H1 (cell line): Measurements from ENCODE around the gene DDX1. TPM values are rescaled to one million over a fixed set of nuclear protein-coding genes. Genes with fewer than 3 reads are reported as not detected.

Experiments
- CTCF ChIA-PET: fragments of 300-600 bp; sonication (Branson Sonifier 250); formaldehyde crosslinking; loops from one replicate; lab custom pipeline; 2021; ENCODE audit not compliant: partially characterized antibody; lab: Charles Lee
- POLR2A ChIA-PET: fragments of 300-600 bp; sonication (Branson Sonifier 250); formaldehyde crosslinking; loops from one replicate; lab custom pipeline; 2021; ENCODE audit warnings: inconsistent platforms; ENCODE audit not compliant: partially characterized antibody; lab: Charles Lee
- DNase-seq, 2 experiments: peaks; one replicate each; pipeline versions ENCODE4 v3.0.0 to v3.0.0-alpha.2; 2010 to 2022; ENCODE audit warnings: low spot score in 2 of 2, low read depth in 1 of 2, mixed read lengths in 1 of 2
- FAIRE-seq: peaks from 2 replicates; lab custom pipeline; 2011; peaks lifted over from hg19 to GRCh38; lab: Jason Lieb, UNC
- H2AFZ ChIP-seq: 2 replicates; pipeline ENCODE4 v1.8.1; 2012; ENCODE audit warnings: low read length, inconsistent platforms
- H2AK5ac ChIP-seq: 2 replicates; pipeline ENCODE4 v1.6.1; 2013; ENCODE audit warnings: low read depth, low read length
- H2BK120ac ChIP-seq: replicated peaks from 2 replicates; pipeline ENCODE3; 2013; ENCODE audit warnings: low read depth, low read length, inconsistent platforms
- H2BK12ac ChIP-seq: 2 replicates; pipeline ENCODE4 v1.6.1; 2013; ENCODE audit warnings: low read depth, low read length
- H2BK15ac ChIP-seq: 2 replicates; pipeline ENCODE4 v1.6.1; 2013; ENCODE audit warnings: low read length
- H2BK20ac ChIP-seq: 2 replicates; pipeline ENCODE4 v1.6.1; 2013; ENCODE audit warnings: low read length
- H2BK5ac ChIP-seq: 2 replicates; pipeline ENCODE4 v1.6.1; 2013; ENCODE audit warnings: low read depth, low read length
- H3K14ac ChIP-seq: 2 replicates; pipeline ENCODE4 v1.6.1; 2013; ENCODE audit warnings: inconsistent platforms; ENCODE audit not compliant: insufficient read length
- H3K18ac ChIP-seq: 2 replicates; pipeline ENCODE4 v1.6.1; 2013; ENCODE audit warnings: low read length; ENCODE audit errors: extremely low read depth
- H3K23ac ChIP-seq: 2 replicates; pipeline ENCODE4 v1.6.1; 2013; ENCODE audit warnings: inconsistent platforms; ENCODE audit not compliant: insufficient read length
- H3K23me2 ChIP-seq: 2 replicates; pipeline ENCODE4 v1.6.1; 2013; ENCODE audit warnings: low read depth, low read length
- H3K27ac ChIP-seq: 2 replicates; pipeline ENCODE4 v1.6.1; 2011; ENCODE audit warnings: low read depth, low read length, inconsistent platforms
- H3K27me3 ChIP-seq, 4 experiments: replicated peaks in 1 of 4; 1 replicate in 1 of 4; 2 replicates in 3 of 4; pipeline versions ENCODE4 v1.6.1 to v1.8.1; 2011 to 2013; ENCODE audit warnings: low read length in 3 of 4, mild to moderate bottlenecking in 3 of 4, inconsistent platforms in 2 of 4, mixed read lengths in 2 of 4, moderate library complexity in 1 of 4; ENCODE audit not compliant: control insufficient read depth in 3 of 4, insufficient read depth in 3 of 4; ENCODE audit errors: extremely low read depth in 1 of 4
- H3K36me3 ChIP-seq, 4 experiments: 2 replicates each; pipeline versions ENCODE4 v1.6.1 to v1.8.1; 2011 to 2013; ENCODE audit warnings: mild to moderate bottlenecking in 4 of 4, low read length in 3 of 4, moderate library complexity in 2 of 4, control low read depth in 1 of 4, inconsistent platforms in 1 of 4; ENCODE audit not compliant: insufficient read depth in 4 of 4, control insufficient read depth in 2 of 4
- H3K4ac ChIP-seq: replicated peaks from 2 replicates; pipeline ENCODE3; 2013; ENCODE audit warnings: low read length, low read depth, mixed read lengths, inconsistent platforms; ENCODE audit not compliant: insufficient read length
- H3K4me1 ChIP-seq, 4 experiments: replicated peaks in 1 of 4; 1 replicate in 1 of 4; 2 replicates in 3 of 4; pipeline versions ENCODE4 v1.6.1 to v1.8.1; 2011 to 2013; ENCODE audit warnings: low read length in 3 of 4, inconsistent platforms in 2 of 4, mixed read lengths in 1 of 4; ENCODE audit not compliant: insufficient read depth in 4 of 4, control insufficient read depth in 3 of 4
- H3K4me2 ChIP-seq, 2 experiments: 2 replicates each; pipeline versions ENCODE4 v1.6.1 to v1.8.1; 2011 to 2013; ENCODE audit warnings: low read depth in 2 of 2, low read length in 2 of 2, control low read depth in 1 of 2, inconsistent platforms in 1 of 2, mild to moderate bottlenecking in 1 of 2; ENCODE audit not compliant: insufficient read depth in 1 of 2
- H3K4me3 ChIP-seq, 4 experiments: fragments of 200-600, 300-600 bp in 1 of 4; sonication (generic), shearing (Covaris generic), sonication (Bioruptor Twin) in 1 of 4; 2 replicates each; pipeline versions ENCODE4 v1.5.1 to v1.8.1; 2011 to 2016; ENCODE audit warnings: low read length in 4 of 4, low read depth in 3 of 4, control low read depth in 2 of 4, inconsistent platforms in 2 of 4, mild to moderate bottlenecking in 2 of 4, mixed read lengths in 1 of 4, moderate library complexity in 1 of 4; ENCODE audit not compliant: insufficient read depth in 2 of 4; ENCODE audit errors: extremely low read depth in 1 of 4
- H3K56ac ChIP-seq: replicated peaks from 2 replicates; pipeline ENCODE3; 2013; ENCODE audit warnings: low read depth, mild to moderate bottlenecking, mixed read lengths, low read length, inconsistent platforms; ENCODE audit not compliant: insufficient read length
- H3K79me1 ChIP-seq: 2 replicates; pipeline ENCODE4 v1.6.1; 2013; ENCODE audit warnings: low read depth, low read length, control low read depth
- H3K79me2 ChIP-seq, 2 experiments: 2 replicates each; pipeline versions ENCODE4 v1.6.1 to v1.8.1; 2012 to 2013; ENCODE audit warnings: low read length in 2 of 2, mild to moderate bottlenecking in 2 of 2, inconsistent platforms in 1 of 2; ENCODE audit not compliant: insufficient read depth in 2 of 2, control insufficient read depth in 1 of 2
- H3K9ac ChIP-seq, 4 experiments: replicated peaks in 1 of 4; 1 replicate in 1 of 4; 2 replicates in 3 of 4; pipeline versions ENCODE4 v1.6.1 to v1.8.1; 2011 to 2013; ENCODE audit warnings: low read depth in 3 of 4, low read length in 3 of 4, control low read depth in 2 of 4, mild to moderate bottlenecking in 2 of 4, moderate library complexity in 2 of 4, inconsistent platforms in 1 of 4; ENCODE audit errors: extremely low read depth in 1 of 4
- H3K9me3 ChIP-seq, 2 experiments: 2 replicates each; pipeline versions ENCODE4 v1.6.1 to v1.8.1; 2012 to 2013; ENCODE audit warnings: mild to moderate bottlenecking in 2 of 2, moderate library complexity in 2 of 2, control low read depth in 1 of 2, inconsistent platforms in 1 of 2, low read depth in 1 of 2, low read length in 1 of 2, mixed read lengths in 1 of 2; ENCODE audit not compliant: insufficient read depth in 2 of 2
- H4K20me1 ChIP-seq, 2 experiments: replicated peaks in 1 of 2; 2 replicates each; pipeline versions ENCODE3 to v1.8.1; 2011 to 2013; ENCODE audit warnings: inconsistent platforms in 2 of 2, low read length in 2 of 2, mild to moderate bottlenecking in 1 of 2; ENCODE audit not compliant: insufficient read depth in 2 of 2, control insufficient read depth in 1 of 2
- H4K5ac ChIP-seq: 2 replicates; pipeline ENCODE4 v1.6.1; 2013; ENCODE audit warnings: low read length, low read depth, mixed read lengths, inconsistent platforms; ENCODE audit not compliant: insufficient read length
- H4K8ac ChIP-seq: 2 replicates; pipeline ENCODE4 v1.8.0; 2013; ENCODE audit warnings: mild to moderate bottlenecking, moderate library complexity, low read length, inconsistent platforms; ENCODE audit not compliant: insufficient read depth; ENCODE audit errors: extremely low read depth
- H4K91ac ChIP-seq: replicated peaks from 2 replicates; pipeline ENCODE3; 2013; ENCODE audit warnings: low read length, mixed read lengths, inconsistent platforms; ENCODE audit not compliant: insufficient read length
- ASH2L ChIP-seq: fragments of 200-600, 300-600 bp; sonication (generic); IDR thresholded peaks from one replicate; pipeline ENCODE4 v1.7.1; 2017; ENCODE audit warnings: low read length
- FOSL1 ChIP-seq: IDR thresholded peaks from 2 replicates; pipeline ENCODE4 v1.6.1; 2011; ENCODE audit warnings: mild to moderate bottlenecking, low read depth, low read length, moderate library complexity; ENCODE audit not compliant: insufficient read depth
- GABPA ChIP-seq: IDR thresholded peaks from 2 replicates; pipeline ENCODE4 v1.6.1; 2011; ENCODE audit warnings: mild to moderate bottlenecking, low read length, moderate library complexity, borderline replicate concordance; ENCODE audit not compliant: insufficient read depth
- GTF2F1 ChIP-seq: IDR thresholded peaks from 2 replicates; pipeline ENCODE4 v1.6.1; 2012; ENCODE audit warnings: low read depth, low read length, improper control_type of control experiment, borderline replicate concordance
- MAFK ChIP-seq: IDR thresholded peaks from 2 replicates; pipeline ENCODE4 v1.6.1; 2012; ENCODE audit warnings: low read depth, mild to moderate bottlenecking, improper control_type of control experiment, low read length
- RNF2 ChIP-seq: fragments of 200-900, 300-1000 bp; sonication (generic); IDR thresholded peaks from 2 replicates; pipeline ENCODE4 v1.7.1; 2016; ENCODE audit warnings: borderline replicate concordance, low read depth, mild to moderate bottlenecking, antibody characterized with exemption, low read length; ENCODE audit not compliant: poor library complexity, severe bottlenecking; ENCODE audit errors: missing control alignments
- SRF ChIP-seq: IDR thresholded peaks from 2 replicates; pipeline ENCODE4 v1.6.1; 2011; ENCODE audit warnings: mild to moderate bottlenecking, low read depth, low read length, moderate library complexity
- TAF1 ChIP-seq: IDR thresholded peaks from 2 replicates; pipeline ENCODE4 v1.6.1; 2011; ENCODE audit warnings: mild to moderate bottlenecking, low read depth, low read length
- WGBS, 2 experiments: shearing (Covaris generic) in 1 of 2; methylation state at CpG; one replicate each; pipeline versions ENCODE4 v1.1.6 to v1.1.7; 2013 to 2015; ENCODE audit warnings: low lambda C conversion rate in 2 of 2, mixed read lengths in 2 of 2, inconsistent platforms in 1 of 2, low coverage in 1 of 2, missing lambda C conversion rate in 1 of 2; ENCODE audit not compliant: insufficient replicate concordance in 2 of 2, insufficient coverage in 1 of 2, insufficient read length in 1 of 2; ENCODE audit errors: extremely low coverage in 1 of 2, missing lambda C conversion rate in 1 of 2; 5-methylcytosine and 5-hydroxymethylcytosine counted together
- polyA plus RNA-seq, 7 experiments: library from polyadenylated mRNA; depleted of rRNA in 3 of 7; stranded (reverse) in 5 of 7; unstranded in 2 of 7; fragments of >200 nt in 5 of 7; fragments of 200-250 nt in 2 of 7; gene quantifications; 1 replicate in 5 of 7; 2 replicates in 1 of 7; 4 replicates in 1 of 7; pipeline versions ENCODE4 v1.2.1 to v1.2.3, GENCODE V29; 2011 to 2013; ENCODE audit warnings: missing spikeins in 2 of 7, mixed read lengths in 2 of 7
- total RNA-seq: library from RNA; stranded (reverse); fragmentation: NEBNext Ultra II Directional; extraction: Animal tissue kit (Norgen Biotek cat#: 25700); gene quantifications from 2 replicates; pipeline ENCODE4 v1.2.1, GENCODE V29; 2021
- TF ChIP-seq, protein P1 (sequence below): IDR thresholded peaks from 2 replicates; pipeline ENCODE4 v1.6.1; 2012; ENCODE audit warnings: low read length, inconsistent platforms

DDX1 gene
- total and polyA plus RNA-seq, 2 of the 8 experiments (the other 6 are each of a cell fraction or from before 2014, with no cell fraction given): 51.1 to 161 TPM

DNA sequence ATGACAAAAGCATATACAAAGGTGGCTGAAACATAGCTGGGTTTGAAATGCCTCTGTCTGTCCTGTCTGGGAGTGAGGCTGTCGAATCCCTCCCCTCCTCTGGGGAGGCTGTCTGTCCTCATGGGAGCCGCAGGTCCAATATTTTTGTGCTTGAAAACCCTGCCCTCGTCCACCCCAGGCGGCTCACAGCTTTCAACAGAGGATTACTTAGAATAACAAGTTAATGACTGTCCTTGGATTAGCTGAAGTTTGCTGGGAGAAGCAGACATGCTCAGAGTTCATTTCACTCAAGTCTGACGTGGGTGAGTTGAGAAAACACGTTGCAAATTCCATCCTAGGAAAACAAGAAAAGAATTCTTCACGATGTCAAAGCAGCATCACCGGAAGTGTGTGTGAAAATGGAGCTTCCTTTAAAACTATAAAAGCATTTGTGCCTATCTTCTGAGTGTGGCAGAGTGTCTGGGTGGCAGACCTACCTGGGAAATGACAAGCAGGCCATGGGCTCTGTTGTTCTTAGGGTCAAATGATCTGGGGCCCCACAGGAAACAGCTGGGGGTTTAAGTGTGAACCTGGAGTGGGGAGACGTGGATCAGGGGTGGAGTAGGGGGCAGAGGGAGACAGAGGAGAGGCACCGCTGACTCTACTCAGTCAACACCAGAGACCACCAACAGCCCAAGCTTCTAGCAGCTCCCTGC lies 77.1 kb downstream of the DDX1 start:
- Histone ChIP-seq H3K18ac (no peak overlapping the region), H3K36me3 (no peaks in the 10 kb centered on the region), H2AK5ac (no peak overlapping the region), H3K9me3 (peaks cover 3% of the 10 kb centered on the region in 2 experiments; a peak in 1 of 4 replicates), H3K79me2 (no peaks in the 10 kb centered on the region), H3K14ac (no peak overlapping the region), H3K27ac (no peak overlapping the region), H4K91ac (no peak overlapping the region), H2BK12ac (no peak overlapping the region), H2BK15ac (no peak overlapping the region), H2BK5ac (no peak overlapping the region), H3K4me1 (peaks cover 0 to 2% (median 0%) of the 10 kb centered on the region in 4 experiments; a peak in 1 of 7 replicates), H3K4ac (no peak overlapping the region), H3K56ac (no peak overlapping the region), H4K20me1 (no peaks in the 10 kb centered on the region), H2BK120ac (no peak overlapping the region), H3K9ac (no peak overlapping the region), H3K4me2 (no peak overlapping the region), H3K27me3 (no peaks in the 10 kb centered on the region), H3K23ac (no peak overlapping the region), H2BK20ac (no peak overlapping the region), H4K5ac (no peak overlapping the region), H3K23me2 (no peaks in the 10 kb centered on the region; the same call in 1 of the 2 replicates), H4K8ac (no peak overlapping the region; the same call in 1 of the 2 replicates), H3K79me1 (no peaks in the 10 kb centered on the region), H2AFZ (no peak overlapping the region), H3K4me3 (no peak overlapping the region)
- DNase-seq: no peak
- CTCF ChIA-PET: interaction anchor here (1.0 to 2.0 kb wide), 5 partner anchors 23 to 128 kb away, joined by 3 to 7 read pairs (median 4); no protein-coding TSS in a partner anchor
- FAIRE-seq: no peak
- 78% methylated on average over 10 of the region's 10 CpGs; no CpG with 5 or more reads in 1 of the 2 experiments for WGBS, 2 experiments
- POLR2A ChIA-PET: interaction anchor here (0.9 to 1.7 kb wide), 2 partner anchors 71 to 79 kb away, joined by 3 read pairs; no protein-coding TSS in a partner anchor
- TF ChIP-seq GTF2F1 (no peak), ASH2L (no peak), MAFK (no peak), RNF2 (no peak), FOSL1 (no peak), SRF (no peak), TAF1 (no peak), GABPA (no peak)
- TF ChIP-seq, protein P1, sequence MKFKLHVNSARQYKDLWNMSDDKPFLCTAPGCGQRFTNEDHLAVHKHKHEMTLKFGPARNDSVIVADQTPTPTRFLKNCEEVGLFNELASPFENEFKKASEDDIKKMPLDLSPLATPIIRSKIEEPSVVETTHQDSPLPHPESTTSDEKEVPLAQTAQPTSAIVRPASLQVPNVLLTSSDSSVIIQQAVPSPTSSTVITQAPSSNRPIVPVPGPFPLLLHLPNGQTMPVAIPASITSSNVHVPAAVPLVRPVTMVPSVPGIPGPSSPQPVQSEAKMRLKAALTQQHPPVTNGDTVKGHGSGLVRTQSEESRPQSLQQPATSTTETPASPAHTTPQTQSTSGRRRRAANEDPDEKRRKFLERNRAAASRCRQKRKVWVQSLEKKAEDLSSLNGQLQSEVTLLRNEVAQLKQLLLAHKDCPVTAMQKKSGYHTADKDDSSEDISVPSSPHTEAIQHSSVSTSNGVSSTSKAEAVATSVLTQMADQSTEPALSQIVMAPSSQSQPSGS: no peak
